GM13976 (cell line): ENCODE data around the gene CALR3.
A peak's percentile ranks its signal among the peaks of the same experiment; 100 is the strongest.

ENCODE experiments used
- DNase-seq: peaks from one replicate; pipeline ENCODE4 v3.0.0; 2012; ENCODE audit warnings: low spot score
- in situ Hi-C: fragments of 300-500 bp; cut with MboI; formaldehyde crosslinking; loops from one replicate; pipeline ENCODE4 v1.12.0; 2022; ENCODE audit warnings: low sequenced_read_pairs, mixed read lengths, inconsistent platforms; ENCODE audit not compliant: unreplicated experiment
- TF ChIP-seq, protein P1 (sequence below): IDR thresholded peaks from 2 replicates; pipeline ENCODE4 v1.5.1; 2012; ENCODE audit warnings: borderline replicate concordance, mild to moderate bottlenecking; ENCODE audit not compliant: insufficient read depth; ENCODE audit errors: extremely low read depth, missing control alignments, control extremely low read depth

The CALR3 gene

GRCh38 chr19:16530540-16531379 lies 34.8 kb upstream of the CALR3 start:
- DNase-seq: no peak
- TF ChIP-seq, protein P1, sequence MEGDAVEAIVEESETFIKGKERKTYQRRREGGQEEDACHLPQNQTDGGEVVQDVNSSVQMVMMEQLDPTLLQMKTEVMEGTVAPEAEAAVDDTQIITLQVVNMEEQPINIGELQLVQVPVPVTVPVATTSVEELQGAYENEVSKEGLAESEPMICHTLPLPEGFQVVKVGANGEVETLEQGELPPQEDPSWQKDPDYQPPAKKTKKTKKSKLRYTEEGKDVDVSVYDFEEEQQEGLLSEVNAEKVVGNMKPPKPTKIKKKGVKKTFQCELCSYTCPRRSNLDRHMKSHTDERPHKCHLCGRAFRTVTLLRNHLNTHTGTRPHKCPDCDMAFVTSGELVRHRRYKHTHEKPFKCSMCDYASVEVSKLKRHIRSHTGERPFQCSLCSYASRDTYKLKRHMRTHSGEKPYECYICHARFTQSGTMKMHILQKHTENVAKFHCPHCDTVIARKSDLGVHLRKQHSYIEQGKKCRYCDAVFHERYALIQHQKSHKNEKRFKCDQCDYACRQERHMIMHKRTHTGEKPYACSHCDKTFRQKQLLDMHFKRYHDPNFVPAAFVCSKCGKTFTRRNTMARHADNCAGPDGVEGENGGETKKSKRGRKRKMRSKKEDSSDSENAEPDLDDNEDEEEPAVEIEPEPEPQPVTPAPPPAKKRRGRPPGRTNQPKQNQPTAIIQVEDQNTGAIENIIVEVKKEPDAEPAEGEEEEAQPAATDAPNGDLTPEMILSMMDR: no peak
- in situ Hi-C loops: no loop called here

DNA sequence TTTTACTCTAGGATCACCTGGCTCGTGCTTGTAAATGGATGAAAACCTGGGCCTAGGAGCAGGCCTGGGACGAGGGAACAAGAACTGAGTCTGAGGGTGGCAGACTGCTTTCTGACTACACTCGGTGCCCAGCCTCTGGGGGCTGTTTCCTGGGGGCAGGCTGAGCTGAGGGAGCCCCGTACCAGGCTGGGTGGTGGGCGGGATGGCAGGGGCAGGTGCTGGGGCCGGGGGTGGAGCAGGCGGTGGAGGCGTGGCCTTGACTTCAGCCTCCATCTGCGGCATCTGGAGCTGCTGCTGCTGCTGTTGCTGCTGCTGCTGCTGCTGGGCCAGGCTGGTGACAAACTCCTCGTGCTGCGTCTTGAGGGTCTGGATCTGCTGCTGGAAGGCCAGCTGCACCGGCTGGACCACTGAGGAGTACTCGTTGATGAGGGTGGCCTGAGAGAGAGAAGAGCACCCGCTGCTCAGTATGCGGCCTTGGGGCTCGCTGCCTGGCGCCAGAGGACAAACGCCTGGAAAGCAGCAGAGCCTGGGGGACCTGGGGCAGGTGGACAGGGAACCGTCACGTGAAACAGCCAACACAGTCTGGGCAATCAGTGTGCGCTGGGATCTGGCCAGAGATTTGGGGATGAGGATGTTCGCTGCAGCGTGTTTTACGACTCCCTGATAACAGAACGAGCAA lies 33.6 kb upstream of the CALR3 start:
- DNase-seq: no peak
- in situ Hi-C loops: no loop called here
- TF ChIP-seq, protein P1: no peak

DNA sequence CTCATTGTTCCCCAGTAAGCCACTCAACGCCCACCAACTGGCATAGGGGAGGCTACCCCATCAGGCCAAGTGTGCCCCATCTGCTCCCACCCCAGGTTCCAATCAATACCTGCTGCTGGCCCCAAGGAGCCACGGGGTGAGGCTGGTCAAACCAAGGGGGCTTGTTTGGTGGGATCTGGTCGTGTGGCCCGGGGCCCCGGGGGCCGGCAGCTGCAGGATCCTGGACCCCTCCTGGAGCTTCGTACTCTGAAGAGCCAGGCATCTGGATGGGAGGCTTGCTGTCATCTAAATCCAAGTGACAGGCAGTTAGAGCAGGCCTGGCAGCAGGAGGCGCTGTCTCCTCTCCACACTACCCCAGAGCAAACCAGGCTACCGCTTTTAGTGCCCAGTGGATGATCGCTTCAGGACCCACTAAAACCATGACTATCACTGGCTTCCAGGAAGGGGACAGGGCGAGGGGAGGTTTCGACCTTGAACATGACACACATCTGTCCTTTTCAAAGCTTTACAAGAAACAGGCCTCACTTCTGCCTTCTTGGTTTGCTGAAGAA lies 32.1 kb upstream of the CALR3 start:
- TF ChIP-seq, protein P1: peak; percentile 33
- DNase-seq: no peak
- in situ Hi-C loops: no loop called here

DNA sequence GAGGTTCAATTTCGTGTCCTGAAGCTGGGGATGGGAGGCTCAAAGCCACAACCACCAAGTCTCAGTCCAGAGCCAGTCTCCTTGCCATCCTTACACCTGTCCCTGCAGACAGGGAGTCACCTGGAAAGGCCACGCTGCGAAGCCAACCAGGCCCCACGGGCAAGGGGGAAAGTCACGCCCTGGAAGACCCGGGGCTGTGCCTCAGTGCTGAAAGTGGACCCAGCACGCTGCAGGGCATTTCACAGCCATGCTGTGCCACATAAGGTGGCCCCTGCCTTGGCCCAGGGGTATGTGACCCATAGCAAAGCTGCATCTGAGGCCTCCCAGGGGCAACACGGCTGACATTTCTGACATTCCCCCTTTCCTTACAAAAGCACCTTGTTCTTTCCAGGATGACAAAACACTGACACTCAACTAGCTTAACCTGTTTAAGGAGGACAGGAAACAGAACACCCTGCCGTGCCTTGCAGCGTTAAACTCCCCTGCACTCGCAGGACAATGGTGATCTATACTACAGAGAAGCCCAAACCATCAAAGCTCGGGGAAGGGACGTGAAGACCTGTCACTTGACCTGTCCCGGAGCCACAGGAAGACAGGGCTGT lies 31.5 kb upstream of the CALR3 start:
- TF ChIP-seq, protein P1: no peak
- in situ Hi-C loops: no loop called here
- DNase-seq: no peak

GRCh38 chr19:16525751-16526481 lies 29.9 kb upstream of the CALR3 start:
- in situ Hi-C loops: no loop called here
- TF ChIP-seq, protein P1: no peak
- DNase-seq: no peak
